HG03558 (cell line): ENCODE results near the gene CNTROB.

Source experiments
- ATAC-seq: cut with Tn5 transposase; IDR thresholded peaks from one replicate; pipeline ENCODE4 v1.9.1; 2021; ENCODE audit warnings: moderate number of reproducible peaks; ENCODE audit not compliant: unreplicated experiment; ENCODE audit errors: extremely low read depth

The CNTROB gene

DNA sequence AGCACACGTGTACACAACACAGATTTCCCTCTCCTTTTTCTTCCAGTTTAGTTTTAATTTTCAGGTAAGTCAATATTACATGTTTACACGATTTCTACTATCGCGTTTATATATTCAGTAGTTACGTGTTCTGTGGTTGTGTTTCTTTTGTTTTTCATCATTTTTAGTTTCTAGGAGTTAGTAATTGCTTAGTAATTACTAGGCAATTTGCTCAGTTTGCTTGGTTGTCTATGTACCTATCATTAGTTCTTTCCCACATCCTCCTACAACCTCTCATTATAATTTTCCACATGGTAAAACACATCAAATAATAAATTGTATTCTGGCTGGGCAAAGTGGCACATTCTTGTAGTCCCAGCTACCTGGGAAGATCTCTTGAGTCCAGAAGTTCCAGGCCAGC lies 45.8 kb downstream of the CNTROB start:
- no peak for ATAC-seq

DNA sequence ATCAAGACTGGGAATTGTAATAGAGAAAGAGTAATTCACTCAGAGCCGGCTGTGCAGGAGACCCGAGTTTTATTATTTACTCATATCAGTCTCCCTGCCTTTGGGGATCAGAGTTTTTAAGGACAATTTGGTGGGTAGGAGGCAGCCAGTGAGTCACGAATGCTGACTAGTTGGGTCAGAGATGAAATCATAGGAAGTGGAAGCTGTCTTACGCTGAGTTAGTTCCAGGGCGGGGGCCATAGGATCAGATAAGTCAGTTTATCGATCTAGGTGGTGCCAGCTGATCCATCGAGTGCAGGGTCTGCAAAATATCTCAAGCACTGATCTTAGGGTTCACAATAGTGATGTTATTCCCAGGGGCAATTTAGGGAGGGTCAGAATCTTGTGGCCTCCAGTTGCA lies 50.2 kb downstream of the CNTROB start:
- ATAC-seq = no peak

DNA sequence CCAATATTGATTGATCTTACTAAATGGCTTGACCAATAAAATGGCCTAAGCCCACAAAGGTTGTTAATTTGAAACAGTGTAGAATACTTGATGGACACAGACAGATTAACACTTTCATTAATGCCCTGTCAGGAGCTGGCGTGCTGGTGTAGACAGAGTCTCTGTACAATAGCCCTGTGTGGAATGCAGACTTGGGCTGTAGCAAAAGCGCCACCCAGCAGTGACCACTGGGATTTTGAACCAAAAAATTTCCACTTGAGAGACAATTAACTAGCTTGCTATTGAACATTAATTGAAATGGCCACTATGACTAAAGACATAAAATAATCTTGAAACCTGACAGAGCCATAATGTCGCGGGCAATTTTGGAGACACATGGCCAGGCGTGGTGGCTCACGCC lies 50.7 kb downstream of the CNTROB start:
- no peak for ATAC-seq

DNA sequence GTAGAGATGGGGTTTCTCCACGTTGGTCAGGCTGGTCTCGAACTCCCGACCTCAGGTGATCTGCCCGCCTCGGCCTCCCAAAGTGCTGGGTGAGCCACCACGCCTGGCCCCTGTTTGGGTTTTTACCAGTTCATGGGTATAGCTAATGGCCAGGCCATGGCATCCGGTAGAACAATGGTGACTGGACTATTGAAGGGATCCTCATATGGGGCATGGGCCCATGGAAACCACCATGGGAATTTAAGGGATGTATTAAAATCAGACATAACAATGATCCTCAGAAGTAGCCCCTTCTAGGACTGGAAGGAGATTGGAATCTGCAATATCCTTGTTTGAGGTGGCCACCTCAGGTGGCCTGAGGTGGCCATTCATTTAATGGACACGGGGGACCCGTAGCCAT lies 52.9 kb downstream of the CNTROB start:
- ATAC-seq = no peak

DNA sequence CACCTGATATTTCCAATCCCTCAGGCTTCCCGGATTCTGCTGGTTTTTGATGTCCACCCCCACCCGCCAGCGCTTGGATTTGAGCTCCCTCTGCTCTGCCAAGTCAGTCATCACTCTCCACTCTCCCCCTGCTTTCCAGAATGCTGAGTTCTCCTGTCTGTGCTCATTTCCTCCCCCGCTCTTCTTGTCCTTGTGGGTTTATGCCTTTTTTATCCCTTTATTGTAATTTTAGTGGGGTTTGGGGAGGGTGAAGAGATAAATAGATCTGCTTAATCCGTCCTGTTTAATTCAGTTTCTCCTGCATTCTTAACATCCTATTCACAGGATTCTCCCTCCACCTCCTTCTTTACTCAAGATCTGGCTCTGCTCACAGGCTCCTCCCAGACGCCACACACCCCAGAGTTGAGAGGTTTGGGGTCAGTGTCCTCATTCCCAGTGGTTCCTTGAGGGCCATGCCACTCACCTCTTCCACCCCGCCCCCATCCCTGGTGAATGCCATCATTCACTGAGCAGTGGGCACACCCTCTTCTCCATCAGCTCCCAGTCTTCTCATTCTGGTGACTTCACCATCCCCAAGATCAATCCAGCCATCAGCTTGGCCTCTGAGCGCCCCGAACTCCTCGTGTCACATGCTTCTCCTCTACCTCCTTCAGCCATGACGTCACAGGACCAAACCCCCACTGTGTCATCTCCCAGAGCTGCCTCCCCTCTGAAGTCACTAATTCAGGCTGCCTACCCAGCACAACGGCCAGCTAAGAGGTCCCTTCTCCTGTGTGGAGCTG lies 55.3 kb downstream of the CNTROB start:
- ATAC-seq = no peak

DNA sequence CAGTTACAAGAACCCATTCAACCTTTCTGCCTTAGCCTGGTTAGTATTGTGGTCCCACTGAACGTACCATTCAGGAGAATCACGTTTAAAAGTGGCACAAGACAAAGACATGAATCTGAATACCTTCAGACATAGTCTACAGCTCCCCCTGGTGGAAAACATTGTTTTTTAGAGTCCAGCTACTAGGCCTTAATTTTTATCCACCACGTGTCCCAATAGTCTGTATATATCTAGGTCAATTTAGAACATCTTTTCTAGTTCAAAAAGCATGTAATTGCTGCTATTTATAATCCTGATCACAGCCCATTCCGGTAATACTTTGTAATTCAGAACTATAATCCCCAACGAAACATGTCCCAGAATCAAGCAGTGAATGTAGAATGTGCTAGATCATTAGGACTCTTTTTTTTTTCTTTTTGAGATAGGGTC lies 56.8 kb downstream of the CNTROB start:
- ATAC-seq = no peak

DNA sequence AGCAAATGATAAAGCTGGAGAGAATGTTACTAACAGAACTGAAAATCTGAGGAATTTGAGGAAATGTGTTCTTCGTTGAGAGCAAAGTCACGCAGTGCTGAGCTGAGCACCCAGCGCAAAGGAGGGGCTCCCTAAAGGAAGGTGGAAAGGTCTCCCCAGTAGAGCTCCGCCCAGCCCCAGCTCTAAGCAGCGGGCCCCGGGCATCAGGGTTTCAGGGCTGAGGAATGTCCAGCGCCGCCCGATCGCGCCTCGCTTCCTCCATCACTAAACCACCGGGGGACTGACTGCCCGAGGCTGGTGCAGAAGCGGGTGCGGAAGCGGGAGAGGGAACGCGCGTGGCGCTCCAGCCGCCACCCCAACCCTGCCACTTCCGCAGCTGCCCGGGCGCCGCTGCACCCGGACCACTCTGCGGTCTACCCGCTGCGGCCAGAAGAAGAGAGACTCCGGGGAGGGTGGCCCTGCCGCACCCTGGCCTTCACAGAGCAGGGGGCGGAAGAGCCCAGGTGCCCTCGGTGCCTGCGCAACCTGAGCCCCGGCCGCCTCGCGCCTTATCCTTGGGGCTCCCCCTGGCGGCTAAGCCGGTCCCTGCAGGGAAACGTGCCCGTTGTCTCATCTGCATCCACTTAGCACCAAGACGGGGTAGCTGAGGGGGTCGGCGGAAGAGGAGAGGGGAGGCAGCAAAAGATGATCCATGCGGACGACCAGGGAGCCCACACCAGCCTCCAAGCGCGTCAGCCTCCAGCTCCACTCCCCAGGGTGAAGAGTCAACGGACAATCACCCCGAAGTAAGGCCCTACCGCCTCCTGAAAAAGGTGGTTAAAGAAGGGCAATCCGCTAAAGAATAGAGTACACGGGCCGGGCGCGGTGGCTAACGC lies 58.0 kb downstream of the CNTROB start:
- no peak for ATAC-seq

DNA sequence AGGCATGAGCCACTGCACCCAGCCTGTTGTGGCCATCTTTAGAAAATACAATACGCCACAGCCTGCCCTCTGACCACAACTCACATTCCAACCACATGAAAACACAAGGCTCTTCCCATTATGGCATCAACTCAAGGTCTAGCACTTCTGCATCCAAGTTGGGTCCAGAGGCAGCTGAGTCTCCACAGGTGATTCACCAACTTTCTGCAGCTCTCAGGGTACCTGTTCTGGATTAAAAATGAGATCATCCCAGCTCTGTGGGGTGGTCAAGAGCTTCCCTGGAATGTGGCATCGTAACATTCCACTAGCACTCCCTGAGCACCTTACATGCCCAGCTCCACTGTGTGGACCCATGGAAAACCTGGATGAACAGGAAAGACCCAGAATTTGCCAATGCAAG lies 60.5 kb downstream of the CNTROB start:
- ATAC-seq = no peak

DNA sequence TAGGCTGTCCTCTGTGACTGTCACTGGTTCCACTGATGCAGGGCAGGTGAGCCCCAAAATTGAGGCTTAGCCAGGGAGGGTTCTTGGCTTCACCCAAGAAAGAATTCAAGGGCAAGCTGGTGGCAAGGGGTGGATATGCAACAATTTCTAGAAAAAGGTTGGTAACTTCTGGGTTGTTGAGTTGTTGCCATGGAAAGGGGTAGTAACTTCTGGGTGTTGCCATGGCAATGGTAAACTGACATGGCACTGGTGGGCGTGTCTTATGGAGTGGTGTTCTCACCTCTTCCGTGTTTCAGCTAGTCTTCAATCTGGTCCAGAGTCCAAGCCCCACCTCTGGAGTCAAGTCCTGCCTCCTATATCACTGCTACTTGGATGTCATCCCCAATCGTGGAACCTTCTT lies 60.9 kb downstream of the CNTROB start:
- ATAC-seq = no peak

DNA sequence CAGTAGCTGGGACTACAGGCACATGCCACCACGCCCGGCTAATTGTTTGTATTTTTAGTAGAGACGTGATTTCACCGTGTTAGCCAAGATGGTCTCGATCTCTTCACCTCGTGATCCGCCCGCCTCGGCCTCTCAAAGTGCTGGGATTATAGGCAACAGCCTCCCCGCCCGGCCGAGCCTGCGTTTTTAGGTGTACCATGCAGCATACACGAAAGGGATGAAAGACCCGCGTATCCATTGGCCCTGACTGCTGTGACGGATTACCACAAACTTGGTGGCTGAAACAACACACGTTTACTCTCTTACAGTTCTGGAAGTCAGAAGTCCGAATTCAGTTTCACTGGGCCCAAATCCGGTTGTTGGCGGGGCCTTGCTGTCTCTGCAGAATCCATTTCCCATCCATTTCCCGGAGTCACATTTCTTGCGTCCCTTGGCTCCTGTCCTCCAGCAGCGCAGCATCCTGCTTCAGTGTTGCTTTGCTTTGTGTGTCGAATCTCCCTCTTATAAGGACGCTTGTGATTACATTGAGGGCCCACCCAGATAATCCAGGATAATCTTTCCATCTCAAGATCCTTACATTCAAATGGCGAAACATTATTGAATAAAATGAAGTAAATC lies 62.1 kb downstream of the CNTROB start:
- no peak for ATAC-seq

DNA sequence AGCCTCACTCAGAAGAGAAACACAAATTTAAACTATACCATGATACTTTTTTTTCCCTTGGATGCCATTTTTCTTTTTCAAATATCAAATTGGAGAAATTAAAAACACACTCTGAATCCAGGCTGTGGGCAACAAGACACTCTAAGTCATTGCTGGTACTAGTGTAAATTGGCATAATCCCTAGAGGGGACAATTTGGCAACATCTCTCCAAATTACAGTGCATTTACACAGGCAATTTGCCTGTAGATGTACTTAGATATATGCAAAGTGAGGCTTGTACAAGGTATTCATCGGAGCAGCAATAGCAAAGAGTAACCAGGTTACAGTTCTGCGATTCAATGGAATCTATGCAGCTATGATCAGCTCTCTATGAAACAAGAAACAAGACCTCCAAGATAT lies 63.7 kb downstream of the CNTROB start:
- no peak for ATAC-seq

DNA sequence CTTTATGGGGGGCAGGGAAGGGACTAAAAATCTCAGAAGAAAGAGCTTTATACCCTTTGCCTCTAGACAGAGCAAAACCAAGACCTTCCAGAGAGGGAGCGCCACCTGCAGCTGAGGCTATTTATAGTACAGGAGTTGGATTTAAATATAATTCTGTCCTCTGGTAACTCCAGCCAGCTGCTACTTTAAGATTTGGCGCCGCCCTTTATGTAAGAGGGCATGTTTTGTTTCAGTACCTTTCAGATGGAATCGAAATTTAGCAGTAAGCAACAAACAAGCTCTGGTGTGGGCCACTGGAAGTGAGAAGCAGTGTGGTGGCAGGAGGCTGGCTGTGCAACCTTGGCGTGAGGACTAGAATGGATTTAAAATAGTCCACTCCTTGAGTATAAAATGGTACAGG lies 65.2 kb downstream of the CNTROB start:
- no peak for ATAC-seq
